ENCODE data around the gene FAM181B. TPM values are rescaled to one million over a fixed set of nuclear protein-coding genes. Genes with fewer than 3 reads are reported as not detected.

The FAM181B gene
- polyA plus RNA-seq, 1 experiment: not detected

- peak; percentile 85 for TF ChIP-seq CTCF (IDR thresholded peaks at IDR 0.05; ENCODE audit: insufficient read depth, low read depth, low read length)
- POLR2A ChIA-PET: no interaction called here
- CTCF ChIA-PET: interaction anchor here (0.7 to 3.9 kb wide), 22 partner anchors 8 to 1103 kb away, joined by 3 to 20 read pairs (median 4); no protein-coding TSS in a partner anchor
- peaks cover 7% of the 10 kb centered on the region for H3K27me3 ChIP-seq (ENCODE audit: control insufficient read depth, insufficient read depth, low read length)
- peak; percentile 6 for DNase-seq (ENCODE audit: low read depth)
- H3K36me3 ChIP-seq (ENCODE audit: control insufficient read depth, insufficient read depth, low read length): no peaks in the 10 kb centered on the region
- H3K4me3 ChIP-seq (ENCODE audit: low read depth, low read length): no peak overlapping the region
Measured at GRCh38 chr11:82718307-82718706, 15.4 kb downstream of the FAM181B start.

GRCh38 chr11:82714346-82715174, 19.1 kb downstream of the FAM181B start:
- ChIA-PET CTCF (interaction anchor here (0.7 to 1.7 kb wide), 6 partner anchors 10 to 1009 kb away, joined by 3 to 6 read pairs (median 3); no protein-coding TSS in a partner anchor), POLR2A (interaction anchor here (0.6 kb wide), 1 partner anchor 1124 kb away, joined by 3 read pairs; no protein-coding TSS in a partner anchor)
- Histone ChIP-seq H3K27me3 (ENCODE audit: control insufficient read depth, insufficient read depth, low read length) (peaks cover 7% of the 10 kb centered on the region), H3K4me3 (ENCODE audit: low read depth, low read length) (no peak overlapping the region), H3K36me3 (ENCODE audit: control insufficient read depth, insufficient read depth, low read length) (no peaks in the 10 kb centered on the region)
- DNase-seq (ENCODE audit: low read depth): no peak
- TF ChIP-seq CTCF (IDR thresholded peaks at IDR 0.05; ENCODE audit: insufficient read depth, low read depth, low read length): no peak

GRCh38 chr11:82711648-82712047, 22.0 kb downstream of the FAM181B start:
- no peak for TF ChIP-seq CTCF (IDR thresholded peaks at IDR 0.05; ENCODE audit: insufficient read depth, low read depth, low read length)
- POLR2A ChIA-PET: no interaction called here
- CTCF ChIA-PET: interaction anchor here (2.6 kb wide), 1 partner anchor 10 kb away, joined by 14 read pairs; no protein-coding TSS in a partner anchor

GRCh38 chr11:82703796-82704195, 29.9 kb downstream of the FAM181B start:
- no peak overlapping the region for H3K4me3 ChIP-seq (ENCODE audit: low read depth, low read length)
- CTCF ChIA-PET: interaction anchor here (0.6 to 3.4 kb wide), 4 partner anchors 10 to 21 kb away, joined by 3 to 20 read pairs (median 3); no protein-coding TSS in a partner anchor
- POLR2A ChIA-PET: no interaction called here
- no peaks in the 10 kb centered on the region for H3K36me3 ChIP-seq (ENCODE audit: control insufficient read depth, insufficient read depth, low read length)
- TF ChIP-seq CTCF (IDR thresholded peaks at IDR 0.05; ENCODE audit: insufficient read depth, low read depth, low read length): no peak
- no peak for DNase-seq (ENCODE audit: low read depth)
- H3K27me3 ChIP-seq (ENCODE audit: control insufficient read depth, insufficient read depth, low read length): no peaks in the 10 kb centered on the region

More at GRCh38 chr11:82711648-82712047, 22.0 kb downstream of the FAM181B start:
- Histone ChIP-seq H3K4me3 (ENCODE audit: low read depth, low read length) (no peak overlapping the region), H3K27me3 (ENCODE audit: control insufficient read depth, insufficient read depth, low read length) (peaks cover 7% of the 10 kb centered on the region), H3K36me3 (ENCODE audit: control insufficient read depth, insufficient read depth, low read length) (no peaks in the 10 kb centered on the region)
- no peak for DNase-seq (ENCODE audit: low read depth)

- H3K4me3 ChIP-seq (ENCODE audit: low read depth, low read length): no peak overlapping the region
- H3K36me3 ChIP-seq (ENCODE audit: control insufficient read depth, insufficient read depth, low read length): no peaks in the 10 kb centered on the region
- TF ChIP-seq CTCF (IDR thresholded peaks at IDR 0.05; ENCODE audit: insufficient read depth, low read depth, low read length): no peak
- DNase-seq (ENCODE audit: low read depth): no peak
- no peaks in the 10 kb centered on the region for H3K27me3 ChIP-seq (ENCODE audit: control insufficient read depth, insufficient read depth, low read length)
- ChIA-PET CTCF (interaction anchor here (0.6 to 3.4 kb wide), 3 partner anchors 9 to 21 kb away, joined by 3 to 20 read pairs (median 3); no protein-coding TSS in a partner anchor), POLR2A (no interaction called here)
Measured at GRCh38 chr11:82703226-82703625, 30.4 kb downstream of the FAM181B start.
